Activated T-cell treated with anti-CD3 and anti-CD28 coated beads, Interleukin-2, amount 50 U/mL, for 1 hour (primary cell): ENCODE data around the gene CHD5.

Experiments
- DNase-seq: peaks from one replicate; pipeline ENCODE4 v3.0.0-alpha.2; 2020

Gene CHD5

DNA sequence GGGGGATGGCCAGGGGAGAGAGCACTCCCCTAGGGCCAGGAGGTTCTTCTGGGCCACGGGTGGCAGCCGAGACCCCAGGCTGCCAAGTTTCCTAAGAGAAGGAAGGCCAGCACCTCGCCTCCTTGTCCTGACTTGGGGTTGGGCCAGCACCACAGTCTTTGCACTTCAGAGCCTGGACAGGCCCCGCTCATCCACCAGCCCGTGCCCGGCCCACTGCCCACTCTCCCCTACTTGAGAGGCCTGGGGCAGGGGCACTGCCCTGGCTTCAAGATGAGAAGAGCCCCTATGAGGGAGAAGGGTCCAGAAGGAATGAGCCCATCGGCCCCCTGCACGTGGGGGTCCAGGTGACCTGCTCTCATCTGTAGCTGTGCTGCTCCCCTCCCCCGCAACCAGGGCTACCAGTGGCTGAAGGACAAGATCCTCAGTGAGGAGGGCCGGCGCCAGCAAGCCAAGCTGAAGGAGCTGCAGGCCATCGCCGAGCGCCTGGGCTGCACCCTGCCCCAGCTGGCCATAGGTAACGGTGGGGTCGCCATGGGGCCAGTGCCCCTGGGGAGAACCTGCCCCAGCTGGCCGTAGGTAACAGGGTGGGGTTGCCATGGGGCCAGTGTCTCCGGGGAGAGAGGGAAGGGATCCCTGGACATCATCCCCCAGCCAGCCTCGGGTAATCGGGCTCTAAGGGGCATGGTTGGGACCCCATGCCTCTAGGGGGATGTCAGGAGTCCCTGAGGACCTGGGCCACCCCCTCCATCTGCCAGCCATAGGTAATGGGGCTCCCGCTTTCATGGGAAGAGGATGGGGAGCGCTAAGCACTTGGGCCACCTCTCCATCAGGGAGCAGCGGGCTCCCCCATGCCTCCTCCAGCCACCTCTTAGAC is 83.6 kb downstream of the CHD5 start:
- DNase-seq = no peak

DNA sequence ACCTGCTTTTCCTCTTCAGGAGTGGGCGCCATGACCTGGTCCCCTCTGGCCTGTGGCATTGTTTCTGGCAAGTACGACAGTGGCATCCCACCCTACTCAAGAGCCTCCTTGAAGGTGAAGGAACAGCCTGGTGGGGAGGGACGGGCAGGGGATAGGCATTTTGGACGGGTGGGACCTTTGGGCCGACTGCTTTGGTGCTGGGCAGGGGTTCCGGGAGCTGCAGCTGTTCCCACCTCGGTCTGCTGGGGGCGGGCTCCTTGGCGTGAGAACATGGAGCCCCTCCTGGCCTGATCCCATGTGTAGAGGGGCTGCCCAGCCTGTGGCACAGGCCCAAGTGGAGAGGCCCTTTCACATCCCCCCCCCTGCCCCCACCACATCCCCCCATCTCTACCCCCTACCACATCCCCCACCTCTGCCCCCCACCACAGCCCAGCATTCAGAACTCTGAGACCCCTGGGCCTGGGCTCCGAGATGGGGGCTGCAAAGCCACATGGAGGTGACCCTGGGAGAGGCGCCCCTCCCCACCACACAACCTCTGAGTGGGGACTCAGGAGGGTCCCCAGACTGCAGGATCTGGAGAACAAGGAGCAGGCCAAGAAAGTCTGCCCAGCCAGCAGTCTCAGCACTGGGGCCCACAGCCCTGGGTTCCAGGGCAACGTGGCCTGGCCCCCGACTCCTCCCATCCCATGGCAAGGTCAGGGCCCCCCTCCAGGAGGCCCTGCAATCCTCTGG is 84.4 kb downstream of the CHD5 start:
- no peak for DNase-seq

DNA sequence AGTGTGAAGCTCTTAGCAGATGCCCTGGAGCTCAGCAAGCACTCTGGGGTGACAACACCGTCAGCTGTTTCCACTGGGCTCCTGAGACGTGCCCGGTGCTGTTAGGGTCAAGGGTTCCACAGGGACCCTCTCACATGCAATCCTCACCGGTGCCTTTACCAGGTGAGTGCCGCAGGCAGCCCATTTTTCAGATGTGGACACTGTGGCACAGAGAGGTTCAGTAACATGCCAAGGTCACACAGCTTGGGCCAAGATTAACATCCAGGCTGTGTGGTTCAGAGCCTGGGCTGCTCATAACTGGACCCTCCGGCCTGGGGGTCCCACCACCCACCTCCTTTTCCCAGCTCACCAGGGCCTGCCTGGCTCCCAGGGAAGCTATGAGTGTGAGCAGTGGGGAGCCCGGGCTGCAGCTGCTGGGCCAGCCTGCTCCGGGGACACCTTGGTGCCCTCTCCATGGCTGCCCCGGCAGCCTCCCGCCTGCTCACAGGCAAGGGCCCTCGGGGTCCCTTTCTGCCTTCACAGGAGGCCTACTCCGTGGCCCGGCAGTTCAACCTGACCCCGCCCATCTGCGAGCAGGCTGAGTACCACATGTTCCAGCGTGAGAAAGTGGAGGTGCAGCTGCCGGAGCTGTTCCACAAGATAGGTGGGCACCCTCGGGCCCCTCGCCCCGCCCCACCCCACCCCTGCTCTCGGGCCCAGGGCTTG is 85.2 kb downstream of the CHD5 start:
- DNase-seq = no peak

DNA sequence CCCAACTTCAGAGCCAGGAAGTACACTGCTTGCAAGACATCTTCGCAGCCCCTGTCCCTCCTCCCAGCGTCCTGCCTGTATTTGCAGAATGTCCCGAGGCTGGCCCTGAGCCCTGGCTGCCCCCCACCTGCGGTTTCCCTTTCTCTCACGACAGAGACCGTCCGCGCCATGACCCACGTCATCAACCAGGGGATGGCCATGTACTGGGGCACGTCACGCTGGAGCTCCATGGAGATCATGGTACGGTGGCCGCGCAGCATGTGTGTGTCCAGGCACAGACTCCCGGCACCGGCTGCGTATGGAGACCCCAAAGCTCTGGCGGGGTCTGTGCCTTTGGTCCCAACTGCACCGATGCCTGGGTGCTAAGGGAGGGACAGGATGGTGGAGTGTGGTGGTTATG is 85.9 kb downstream of the CHD5 start:
- no peak for DNase-seq

DNA sequence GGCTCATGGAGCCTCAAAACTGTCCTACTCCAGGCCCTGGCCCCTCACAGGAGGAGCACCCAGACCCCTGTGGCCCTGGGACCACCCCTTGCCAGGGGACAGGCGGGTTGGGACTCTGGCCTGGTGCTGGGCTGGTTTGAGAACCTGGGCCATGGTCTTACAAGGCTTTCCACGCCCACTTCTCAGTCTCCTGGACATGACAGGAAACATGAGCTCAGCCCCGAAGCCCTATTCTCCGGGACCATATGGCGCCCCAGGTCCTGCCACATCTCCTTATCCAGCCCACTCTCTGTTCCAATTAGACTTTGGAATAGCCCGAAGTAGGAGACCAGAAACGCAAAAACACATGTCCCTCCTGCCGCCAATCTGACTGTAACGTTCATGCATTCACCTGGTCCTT is 86.5 kb downstream of the CHD5 start:
- DNase-seq = no peak

DNA sequence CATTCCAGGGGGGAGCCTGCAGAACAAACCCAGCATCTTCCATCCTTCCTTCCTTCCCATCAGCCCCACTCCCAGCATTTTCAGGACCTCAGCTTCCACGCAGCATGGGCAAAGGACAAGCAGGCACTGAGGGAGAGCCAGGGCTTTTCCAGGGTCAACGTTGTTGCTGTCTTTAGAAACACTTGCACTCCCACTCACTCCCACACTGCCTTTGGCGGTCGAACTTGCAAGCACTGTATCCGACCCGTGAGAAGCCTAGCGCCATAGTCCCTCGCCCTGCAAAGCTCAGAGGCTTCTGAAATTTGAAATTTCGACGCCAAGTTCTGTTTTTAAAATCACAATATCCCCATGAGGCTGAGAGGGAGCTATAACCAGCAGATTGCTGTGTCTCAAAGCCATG is 87.0 kb downstream of the CHD5 start:
- DNase-seq = no peak

DNA sequence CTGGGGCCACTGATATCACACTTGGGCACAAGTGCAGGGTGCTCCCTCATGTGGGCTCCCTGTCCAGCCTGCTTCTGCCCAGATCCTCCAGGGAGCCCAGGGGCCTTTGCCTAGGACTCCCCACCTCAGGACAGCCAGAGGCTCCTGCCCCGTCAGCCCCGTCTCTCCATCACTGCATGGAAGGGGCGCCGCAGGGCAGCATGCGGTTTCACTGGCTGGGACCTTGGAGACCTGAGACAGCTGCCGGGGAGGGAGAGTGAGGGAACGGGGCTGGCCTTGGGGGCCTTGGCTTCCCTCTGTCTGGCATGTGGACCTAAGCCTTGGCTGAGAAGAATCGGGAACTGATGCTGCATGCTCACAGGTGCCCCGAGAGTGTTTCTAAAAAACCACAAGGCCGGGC is 87.9 kb downstream of the CHD5 start:
- no peak for DNase-seq

DNA sequence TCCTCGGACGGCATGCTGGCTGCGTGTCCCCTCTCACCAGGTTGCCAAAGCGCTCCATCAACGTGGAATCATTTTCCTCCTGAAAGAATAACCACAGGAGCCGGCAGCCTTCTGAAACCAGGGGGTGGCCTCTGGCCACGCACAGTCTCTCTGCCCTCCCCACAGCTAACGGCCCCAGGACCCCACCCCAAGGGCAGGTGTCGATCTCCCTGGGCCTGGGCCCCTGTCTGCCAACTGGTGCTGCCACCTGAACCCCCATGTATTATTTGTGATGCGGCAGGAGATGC is 88.4 kb downstream of the CHD5 start:
- DNase-seq = no peak

DNA sequence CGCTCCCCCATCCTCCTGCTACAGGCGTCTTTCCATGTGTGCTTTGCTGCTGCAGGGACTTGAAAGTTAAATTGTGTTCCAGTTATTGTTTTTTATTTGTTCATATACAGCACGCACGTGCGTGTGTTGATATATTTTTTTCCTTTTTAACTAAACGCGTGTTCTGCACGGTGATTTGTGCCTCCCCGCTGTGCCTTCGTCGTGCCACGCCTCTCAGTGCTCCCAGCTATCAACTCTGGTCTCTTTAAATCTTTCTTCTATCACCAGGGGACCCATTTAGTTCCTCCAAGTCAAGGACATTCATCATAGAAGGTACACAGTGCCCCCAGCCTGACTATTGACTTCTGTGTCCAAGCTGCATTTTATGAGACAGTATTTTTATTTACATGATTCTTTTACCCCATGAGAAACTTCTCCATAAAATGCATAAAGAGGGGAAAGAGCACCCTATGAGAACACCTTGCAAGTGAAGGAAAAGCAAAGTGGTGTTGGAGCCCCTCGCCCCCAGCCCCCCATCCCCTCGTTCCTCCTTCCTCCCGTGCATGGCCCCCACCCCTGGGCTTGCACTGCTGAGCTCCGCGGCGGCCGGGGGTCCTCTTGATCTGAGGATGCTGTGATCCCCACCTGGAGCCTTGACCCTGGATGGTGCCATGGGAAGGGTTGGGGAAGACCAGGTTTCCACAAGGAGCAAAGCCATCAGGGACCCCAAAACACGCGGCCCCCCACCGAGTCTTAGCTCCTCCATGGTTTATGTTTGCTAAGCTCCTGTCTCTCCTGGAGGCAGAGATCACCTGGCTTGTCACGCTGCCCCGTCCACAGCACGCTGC is 88.9 kb downstream of the CHD5 start:
- no peak for DNase-seq

DNA sequence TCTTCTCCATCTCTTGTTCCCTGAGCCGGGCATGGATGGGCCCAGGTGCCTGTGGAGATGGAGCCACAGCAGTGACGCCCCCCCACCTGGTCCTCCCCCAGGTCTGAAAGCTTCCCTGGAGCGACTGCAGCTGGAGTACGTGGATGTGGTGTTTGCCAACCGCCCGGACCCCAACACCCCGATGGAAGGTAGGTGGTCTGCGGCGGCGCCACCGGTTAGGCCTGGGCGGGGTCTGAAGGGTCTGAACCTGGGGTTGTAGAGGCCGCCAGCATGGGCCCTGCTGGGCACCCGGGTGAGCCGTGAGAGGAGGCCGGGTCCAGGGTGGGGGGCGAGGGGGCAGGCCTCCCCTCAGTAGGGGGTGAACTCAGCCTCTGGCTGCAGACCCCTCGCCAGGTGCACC is 89.8 kb downstream of the CHD5 start:
- no peak for DNase-seq

DNA sequence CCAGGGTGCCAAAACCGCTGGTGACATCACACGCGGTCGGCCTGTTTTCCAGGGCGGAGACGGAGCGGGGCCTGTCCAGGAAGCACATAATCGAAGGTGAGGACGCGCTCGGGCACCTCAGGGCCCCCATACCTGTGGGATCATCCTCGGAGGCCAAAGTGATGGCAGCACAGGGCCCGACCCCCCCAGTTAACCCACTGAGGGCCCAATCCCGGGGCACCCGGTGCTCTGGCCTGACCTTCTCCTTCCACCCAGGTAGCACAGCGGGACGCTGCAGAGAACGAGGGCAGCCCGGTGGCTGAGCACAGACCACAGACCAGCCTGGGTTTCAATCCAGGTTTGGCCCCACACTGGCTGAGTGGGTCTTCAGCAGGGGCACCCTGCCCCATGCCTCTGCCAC is 91.2 kb downstream of the CHD5 start:
- no peak for DNase-seq

DNA sequence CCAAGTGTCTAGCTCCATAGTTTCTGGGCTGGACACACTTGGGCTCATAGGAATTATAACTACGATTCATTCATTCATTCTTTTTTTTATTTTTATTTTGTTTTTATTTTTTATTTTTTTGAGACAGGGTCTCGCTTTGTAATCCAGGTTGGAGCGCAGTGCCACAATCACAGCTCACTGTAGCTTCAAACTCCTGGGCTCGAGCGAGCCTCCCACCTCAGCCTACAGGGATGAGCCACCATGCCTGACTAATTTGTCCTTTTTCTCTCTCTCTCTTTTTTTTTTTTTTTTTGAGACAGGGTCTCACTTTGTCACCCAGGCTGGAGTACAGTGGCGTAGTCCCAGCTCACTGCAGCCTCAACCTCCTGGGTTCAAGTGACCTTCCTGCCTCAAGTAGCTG is 92.2 kb downstream of the CHD5 start:
- DNase-seq = no peak

DNA sequence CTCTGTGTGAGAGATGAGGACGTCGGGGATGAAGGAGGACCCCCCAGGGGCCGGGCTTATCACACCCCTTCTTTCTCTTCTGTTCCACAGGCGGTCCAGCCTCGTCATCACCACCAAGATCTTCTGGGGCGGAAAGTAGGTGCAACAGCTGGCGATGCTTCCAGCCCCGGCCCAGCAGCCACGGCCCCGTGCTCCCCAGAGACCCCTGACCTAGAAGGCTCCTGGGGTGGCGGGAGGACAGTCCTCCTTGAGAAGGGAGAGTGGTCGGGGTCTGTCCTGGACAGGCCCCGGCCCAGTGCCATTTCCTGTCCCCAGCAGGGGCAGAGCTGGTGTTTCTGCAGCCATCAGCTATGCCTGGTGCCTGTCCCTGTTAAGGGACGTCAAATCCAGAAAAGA is 92.7 kb downstream of the CHD5 start:
- no peak for DNase-seq

DNA sequence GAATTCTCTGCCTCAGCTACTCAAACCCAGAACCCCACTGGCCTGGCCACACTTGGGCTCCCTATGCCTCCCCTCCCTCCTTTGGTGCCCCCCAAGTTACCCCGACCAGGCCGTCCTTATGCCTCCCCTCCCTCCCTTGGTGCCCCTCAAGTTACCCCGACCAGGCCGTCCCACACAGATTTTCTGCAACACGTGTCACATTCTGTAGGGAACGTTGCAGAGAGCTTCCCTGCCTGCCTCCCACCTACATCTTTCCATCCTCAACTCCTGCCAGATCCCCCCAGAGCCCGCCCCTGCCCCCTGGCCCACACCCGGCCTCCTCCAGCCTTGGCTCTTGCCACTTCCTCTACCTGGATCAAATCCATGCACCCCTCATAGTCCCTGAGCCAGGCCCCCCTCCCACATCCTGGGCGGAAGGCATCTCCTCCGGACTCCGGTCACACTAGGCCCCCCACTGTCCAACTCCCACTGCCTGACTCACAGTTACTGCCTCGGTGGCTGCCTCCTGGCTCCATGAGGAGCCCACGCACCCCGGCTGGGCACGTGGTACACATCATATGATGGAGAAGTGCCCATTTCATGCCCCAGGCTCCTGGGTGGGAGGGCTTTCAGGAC is 93.3 kb downstream of the CHD5 start:
- DNase-seq = no peak

DNA sequence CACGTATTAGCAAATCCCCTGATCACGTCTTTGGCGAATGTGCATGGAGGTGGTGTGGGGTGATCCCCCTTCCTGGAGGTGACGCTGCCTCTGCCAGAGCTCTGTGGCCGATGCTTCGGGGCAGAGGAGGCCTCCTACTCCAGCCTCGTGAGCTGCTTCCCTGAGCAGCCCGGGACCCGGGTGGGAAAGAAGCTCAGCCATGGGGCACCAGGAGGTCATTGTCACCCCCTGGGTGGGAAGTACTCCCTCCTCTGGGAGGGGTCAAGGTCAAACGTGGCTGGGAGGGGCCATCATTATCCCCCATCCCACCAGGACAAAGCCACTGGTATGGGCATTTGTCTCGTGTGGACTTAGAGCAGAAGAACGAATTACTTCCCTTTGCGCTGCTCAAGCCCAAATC is 93.8 kb downstream of the CHD5 start:
- DNase-seq = no peak

DNA sequence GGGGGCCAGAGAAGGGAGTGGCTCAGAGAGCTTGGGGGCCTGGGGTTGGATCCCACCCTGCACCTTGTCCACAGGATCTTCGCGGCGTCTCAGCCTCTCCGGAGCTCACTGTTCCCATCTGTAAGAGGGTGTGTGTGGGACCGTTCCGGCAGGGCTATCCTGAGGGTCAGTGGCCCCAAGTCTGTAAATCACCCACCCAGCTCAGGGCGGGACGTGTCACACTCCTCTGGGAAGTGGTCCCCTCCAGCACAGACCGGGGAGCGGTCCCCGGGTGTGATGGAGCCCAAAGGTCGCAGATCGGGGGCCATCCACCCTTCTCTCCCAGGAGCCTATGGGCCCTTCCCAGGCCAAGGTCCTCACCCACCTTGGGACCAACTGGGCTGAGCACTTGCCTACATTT is 94.5 kb downstream of the CHD5 start:
- no peak for DNase-seq

DNA sequence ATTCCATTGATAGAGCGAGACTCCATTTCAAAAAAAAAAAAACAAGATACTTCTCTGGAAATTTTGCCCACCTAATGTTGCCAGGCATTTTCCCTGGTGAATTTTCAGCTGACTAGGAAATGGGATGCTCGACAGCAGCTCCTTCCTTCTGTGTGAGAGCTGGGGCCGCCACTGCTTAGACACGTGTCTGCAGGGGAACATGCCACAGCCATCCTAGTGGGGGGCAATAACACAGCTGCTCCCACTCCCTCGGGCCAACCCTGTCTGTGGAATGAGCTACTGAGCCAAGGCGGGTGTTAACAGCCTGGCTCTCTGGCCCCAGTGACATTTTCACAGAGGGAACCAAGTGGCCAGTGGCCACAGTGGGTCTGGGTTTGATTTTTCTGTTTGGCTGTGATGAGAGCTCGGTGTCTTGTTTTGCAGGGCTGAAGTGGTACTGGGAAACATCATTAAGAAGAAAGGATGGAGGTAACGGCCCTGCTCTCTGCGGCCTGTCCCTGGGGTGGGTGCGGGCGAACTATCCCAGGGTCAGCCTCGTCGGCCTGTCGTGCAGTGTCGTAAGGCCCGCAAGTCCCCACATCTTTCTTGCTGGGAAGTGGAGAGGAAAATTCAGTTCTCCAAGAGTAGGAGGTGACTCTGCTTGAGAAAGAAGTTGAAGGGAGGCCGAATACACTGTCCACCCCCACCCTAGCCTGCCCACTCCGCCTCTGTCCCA is 95.2 kb downstream of the CHD5 start:
- no peak for DNase-seq

DNA sequence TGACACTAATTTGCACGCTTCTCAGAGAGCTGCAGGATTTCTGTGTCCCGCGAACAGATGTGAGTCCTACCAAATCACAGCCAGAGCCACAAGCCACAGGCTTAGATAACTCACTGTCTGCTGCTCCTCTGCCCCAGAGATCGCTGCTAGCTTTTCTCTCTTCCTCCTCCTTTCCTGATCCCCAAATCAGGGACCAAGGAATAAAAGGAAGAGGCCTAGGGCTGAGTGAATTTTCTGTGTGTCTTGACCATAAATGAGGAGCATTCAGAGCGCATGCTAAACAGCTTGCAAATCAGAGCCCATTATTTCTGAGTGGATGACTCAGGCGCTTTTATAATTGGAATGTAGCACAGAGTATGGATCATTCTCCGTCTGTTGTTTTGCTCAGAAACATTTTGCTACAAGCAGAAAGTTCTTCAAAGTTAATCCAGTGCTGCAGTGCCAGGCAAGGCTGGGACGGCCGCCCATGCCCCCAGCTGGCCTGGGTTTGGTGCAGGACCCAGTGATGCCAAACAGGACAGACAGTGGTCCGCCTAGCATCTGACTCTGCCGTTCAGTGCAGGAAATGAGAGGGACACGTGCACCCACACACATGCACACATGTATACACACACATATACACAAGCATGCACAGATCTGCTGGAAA is 96.2 kb downstream of the CHD5 start:
- no peak for DNase-seq

DNA sequence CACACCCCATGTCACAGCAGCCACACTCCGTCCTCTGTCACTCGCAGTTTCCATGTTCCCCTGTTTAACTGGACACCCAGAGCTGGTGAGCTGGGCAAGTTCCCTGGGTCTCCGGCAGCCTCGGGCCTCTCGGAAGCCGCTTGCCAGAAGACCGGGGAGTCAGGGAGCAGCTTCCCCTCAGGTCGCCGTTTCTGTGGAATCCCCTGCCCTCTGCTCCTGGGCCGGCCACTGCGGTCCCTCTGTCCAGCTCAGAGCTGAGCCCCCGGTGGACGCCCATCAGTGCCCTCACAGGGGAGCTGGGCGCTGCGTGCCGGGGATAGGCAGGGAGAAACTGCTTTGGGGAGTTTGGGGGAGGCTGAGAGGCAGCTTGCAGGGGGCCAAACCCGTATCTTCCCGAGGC is 96.7 kb downstream of the CHD5 start:
- DNase-seq = no peak

DNA sequence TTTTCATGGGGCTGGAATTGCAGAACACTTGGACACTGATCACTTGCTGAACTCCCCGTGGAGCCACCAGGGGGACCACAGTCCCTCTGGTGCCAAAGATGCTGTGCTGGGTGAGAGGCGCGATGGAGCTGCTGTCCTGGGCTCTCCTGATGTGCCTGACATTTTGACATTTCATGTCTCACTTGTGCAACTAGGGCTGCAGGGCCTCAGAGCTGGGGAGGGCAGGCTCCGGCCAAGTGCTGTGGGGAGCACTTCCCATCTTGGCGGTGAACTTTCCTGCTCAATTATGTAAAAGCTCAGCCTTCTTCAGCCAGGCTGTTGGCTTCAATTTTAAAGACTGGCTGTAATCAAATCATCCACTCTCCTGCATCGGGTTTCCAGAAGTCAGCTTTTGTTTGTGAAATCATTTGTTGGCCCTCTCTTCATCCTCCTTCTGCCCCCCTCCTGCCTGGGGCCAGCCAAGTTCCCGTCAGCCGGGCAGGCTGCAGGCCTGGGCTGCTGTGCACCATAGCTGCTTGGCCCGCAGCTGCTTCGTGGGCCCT is 97.6 kb downstream of the CHD5 start:
- DNase-seq = no peak

DNA sequence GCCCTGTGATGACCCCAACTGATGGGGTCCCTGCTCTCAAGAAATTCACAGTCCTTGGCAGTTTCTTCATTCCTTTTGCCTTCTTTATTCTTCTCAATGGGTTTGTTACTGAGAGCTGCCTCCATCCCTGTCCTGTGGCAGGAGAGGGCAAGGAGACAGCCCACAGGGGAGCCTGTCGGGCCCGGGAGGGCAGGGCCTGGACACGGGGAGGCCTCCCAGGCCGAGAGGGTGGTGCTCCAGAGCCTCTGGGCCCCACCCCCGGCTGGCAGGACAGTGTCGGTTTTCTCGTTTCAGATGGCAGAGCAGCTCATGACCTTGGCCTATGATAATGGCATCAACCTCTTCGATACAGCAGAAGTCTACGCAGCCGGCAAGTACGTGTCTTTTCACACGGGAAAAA is 98.2 kb downstream of the CHD5 start:
- DNase-seq = no peak
